ENCODE results near the gene WRAP73. TPM values are rescaled to one million over a fixed set of nuclear protein-coding genes. Genes with fewer than 3 reads are reported as not detected.

The WRAP73 gene
- polyA plus RNA-seq, 3 donors: 26.1 to 64.9 (median 33.2) TPM

- intact Hi-C loops (cut with micrococcal nuclease): no loop called here
- no peaks in the 10 kb centered on the region for H3K4me1 Mint-ChIP-seq
Observed at GRCh38 chr1:3588395-3588794, 61.5 kb downstream of the WRAP73 start.

GRCh38 chr1:3586986-3587759, 62.7 kb downstream of the WRAP73 start:
- TF ChIP-seq CTCF (IDR thresholded peaks at IDR 0.05): no peak
- WGBS (ENCODE audit: insufficient coverage): 95% methylated on average over 17 of the region's 24 CpGs
- no peak overlapping the region for H3K4me3 Mint-ChIP-seq
- no peak overlapping the region for H3K27ac Mint-ChIP-seq
- Histone ChIP-seq H3K4me1 (ENCODE audit: control insufficient read depth in 1 of 2, insufficient read depth in 2 of 2, low read length in 2 of 2) (no peaks in the 10 kb centered on the region), H3K27me3 (ENCODE audit: control insufficient read depth in 2 of 2, insufficient read depth in 2 of 2, low read length in 2 of 2) (no peaks in the 10 kb centered on the region), H3K36me3 (replicated peaks in 1 of 2; ENCODE audit: control insufficient read depth in 1 of 2, insufficient read depth in 2 of 2, low read length in 2 of 2) (no peaks in the 10 kb centered on the region), H3K4me3 (replicated peaks in 1 of 3; ENCODE audit: low read depth in 2 of 3, low read length in 3 of 3) (no peak overlapping the region), H2AFZ (ENCODE audit: insufficient read depth, low read depth, low read length, poor library complexity, severe bottlenecking) (no peak overlapping the region), H3K9ac (ENCODE audit: insufficient read depth, low read length, poor library complexity, severe bottlenecking) (no peak overlapping the region), H3K27ac (ENCODE audit: low read depth in 1 of 2, low read length in 2 of 2) (no peak overlapping the region), H3K9me3 (replicated peaks in 1 of 2; ENCODE audit: control insufficient read depth in 1 of 2, insufficient read depth in 1 of 2, low read length in 2 of 2) (peaks cover 0 to 25% of the 10 kb centered on the region in 2 donors), H3K79me2 (ENCODE audit: insufficient read depth, low read length) (no peaks in the 10 kb centered on the region), H4K20me1 (ENCODE audit: insufficient read depth, low read length) (no peaks in the 10 kb centered on the region), H3K4me2 (replicated peaks; ENCODE audit: extremely low read depth, low read length, poor library complexity, severe bottlenecking) (no peak overlapping the region)
- peaks cover 0 to 2% (median 0%) of the 10 kb centered on the region in 3 donors for H3K27me3 Mint-ChIP-seq (ENCODE audit: low read depth in 3 of 3)
- no peak for DNase-seq
- no peaks in the 10 kb centered on the region for H3K36me3 Mint-ChIP-seq
- H3K9me3 Mint-ChIP-seq: peaks cover 2 to 18% (median 9%) of the 10 kb centered on the region in 7 donors
- H3K4me1 Mint-ChIP-seq: no peaks in the 10 kb centered on the region
- intact Hi-C loops (cut with micrococcal nuclease): no loop called here

More at GRCh38 chr1:3588395-3588794, 61.5 kb downstream of the WRAP73 start:
- no peaks in the 10 kb centered on the region for H3K79me2 ChIP-seq (ENCODE audit: insufficient read depth, low read length)
- H3K9ac ChIP-seq (ENCODE audit: insufficient read depth, low read length, poor library complexity, severe bottlenecking): no peak overlapping the region
- no peak overlapping the region for H3K4me3 ChIP-seq (replicated peaks in 1 of 3; ENCODE audit: low read depth in 2 of 3, low read length in 3 of 3)
- no peak overlapping the region for H3K27ac Mint-ChIP-seq
- peaks cover 2 to 10% (median 5%) of the 10 kb centered on the region in 7 donors for H3K9me3 Mint-ChIP-seq
- H2AFZ ChIP-seq (ENCODE audit: insufficient read depth, low read depth, low read length, poor library complexity, severe bottlenecking): no peak overlapping the region
- no peak for DNase-seq
- peaks cover 0 to 2% (median 0%) of the 10 kb centered on the region in 3 donors for H3K27me3 Mint-ChIP-seq (ENCODE audit: low read depth in 3 of 3)
- no peak overlapping the region for H3K4me2 ChIP-seq (replicated peaks; ENCODE audit: extremely low read depth, low read length, poor library complexity, severe bottlenecking)
- H3K4me3 Mint-ChIP-seq: no peak overlapping the region
- no peaks in the 10 kb centered on the region for H3K36me3 ChIP-seq (replicated peaks in 1 of 2; ENCODE audit: control insufficient read depth in 1 of 2, insufficient read depth in 2 of 2, low read length in 2 of 2)
- no peak for TF ChIP-seq CTCF (IDR thresholded peaks at IDR 0.05)
- no peaks in the 10 kb centered on the region for H3K36me3 Mint-ChIP-seq
- 88% methylated on average over 5 of the region's 5 CpGs for WGBS (ENCODE audit: insufficient coverage)
- no peaks in the 10 kb centered on the region for H3K4me1 ChIP-seq (ENCODE audit: control insufficient read depth in 1 of 2, insufficient read depth in 2 of 2, low read length in 2 of 2)
- no peak overlapping the region for H3K27ac ChIP-seq (ENCODE audit: low read depth in 1 of 2, low read length in 2 of 2)
- H3K9me3 ChIP-seq (replicated peaks in 1 of 2; ENCODE audit: control insufficient read depth in 1 of 2, insufficient read depth in 1 of 2, low read length in 2 of 2): peaks cover 0 to 21% of the 10 kb centered on the region in 2 donors
- no peaks in the 10 kb centered on the region for H4K20me1 ChIP-seq (ENCODE audit: insufficient read depth, low read length)
- no peaks in the 10 kb centered on the region for H3K27me3 ChIP-seq (ENCODE audit: control insufficient read depth in 2 of 2, insufficient read depth in 2 of 2, low read length in 2 of 2)

Data from CD14-positive monocyte (primary cell).